ENCODE measurements around the gene ARHGAP15.

Gene ARHGAP15

GRCh38 chr2:143558665-143559064, 429.4 kb downstream of the ARHGAP15 start:
- H3K4me2 ChIP-seq (ENCODE audit: low read length) = no peak overlapping the region
- no peak overlapping the region for H2BK5ac ChIP-seq (ENCODE audit: low read depth, low read length, poor library complexity)
- H3K4me1 ChIP-seq (ENCODE audit: control insufficient read depth in 1 of 2, insufficient read depth in 2 of 2, low read length in 2 of 2) = no peaks in the 10 kb centered on the region
- H3K18ac ChIP-seq (ENCODE audit: low read length) = no peak overlapping the region
- H3K36me3 ChIP-seq (ENCODE audit: control insufficient read depth in 1 of 2, insufficient read depth in 2 of 2, low read length in 2 of 2) = no peaks in the 10 kb centered on the region
- H3K9ac ChIP-seq (ENCODE audit: low read length) = no peak overlapping the region
- no peak overlapping the region for H2AK5ac ChIP-seq (ENCODE audit: low read length)
- H3K4me3 ChIP-seq (ENCODE audit: low read depth, low read length) = no peak overlapping the region
- H4K12ac ChIP-seq (ENCODE audit: low read depth, low read length) = no peak overlapping the region
- H3K79me2 ChIP-seq (ENCODE audit: control insufficient read depth, insufficient read depth, low read length, poor library complexity) = no peaks in the 10 kb centered on the region
- H3K14ac ChIP-seq (ENCODE audit: low read length) = no peak overlapping the region
- no peak for DNase-seq
- H2BK120ac ChIP-seq (ENCODE audit: insufficient read depth, low read length, poor library complexity) = no peak overlapping the region
- no peak overlapping the region for H3K23ac ChIP-seq (ENCODE audit: low read length)
- no peak overlapping the region for H4K91ac ChIP-seq (ENCODE audit: low read depth, low read length)
- H3K79me1 ChIP-seq (ENCODE audit: low read length) = no peaks in the 10 kb centered on the region
- no peak overlapping the region for H3K4ac ChIP-seq (ENCODE audit: low read depth, low read length)
- H4K8ac ChIP-seq (ENCODE audit: low read depth, low read length) = no peak overlapping the region
- H3K9me3 ChIP-seq (ENCODE audit: insufficient read depth, low read depth, low read length) = no peaks in the 10 kb centered on the region
- no CpG with 5 or more reads among the region's 1 CpG for WGBS (ENCODE audit: extremely low coverage, insufficient coverage, insufficient read length)
- no peak overlapping the region for H2BK12ac ChIP-seq (ENCODE audit: low read length)
- H3K27me3 ChIP-seq (ENCODE audit: insufficient read depth, low read length) = no peaks in the 10 kb centered on the region
- no peak overlapping the region for H3K27ac ChIP-seq (ENCODE audit: low read depth, low read length)
- H2AFZ ChIP-seq (ENCODE audit: insufficient read depth, low read length, poor library complexity) = no peak overlapping the region

DNA sequence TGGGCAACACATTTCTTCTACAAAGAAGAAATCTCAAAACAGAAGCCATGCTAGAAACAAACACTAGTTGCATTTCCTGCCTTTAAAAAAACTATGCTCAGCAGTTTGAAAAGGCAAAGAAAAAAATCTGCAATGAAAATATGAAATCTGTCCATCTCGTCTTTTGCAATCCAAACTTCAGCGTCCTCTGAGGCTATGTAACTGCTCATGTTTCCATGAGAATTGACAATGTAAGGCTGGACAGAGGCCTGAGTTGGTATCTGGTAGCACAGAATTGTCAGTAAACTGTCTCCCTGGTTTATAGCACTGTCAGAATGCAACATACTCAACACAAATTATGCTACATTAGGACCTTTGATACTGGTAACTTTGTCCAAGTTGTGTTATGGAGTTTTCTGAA, 429.9 kb downstream of the ARHGAP15 start:
- H3K79me2 ChIP-seq (ENCODE audit: control insufficient read depth, insufficient read depth, low read length, poor library complexity) = no peaks in the 10 kb centered on the region
- H3K23ac ChIP-seq (ENCODE audit: low read length) = no peak overlapping the region
- H3K27me3 ChIP-seq (ENCODE audit: insufficient read depth, low read length) = no peaks in the 10 kb centered on the region
- H2AK5ac ChIP-seq (ENCODE audit: low read length) = no peak overlapping the region
- H4K91ac ChIP-seq (ENCODE audit: low read depth, low read length) = no peak overlapping the region
- DNase-seq = no peak
- no peaks in the 10 kb centered on the region for H3K4me1 ChIP-seq (ENCODE audit: control insufficient read depth in 1 of 2, insufficient read depth in 2 of 2, low read length in 2 of 2)
- H4K8ac ChIP-seq (ENCODE audit: low read depth, low read length) = no peak overlapping the region
- no peak overlapping the region for H3K4ac ChIP-seq (ENCODE audit: low read depth, low read length)
- no peaks in the 10 kb centered on the region for H3K79me1 ChIP-seq (ENCODE audit: low read length)
- no peak overlapping the region for H2AFZ ChIP-seq (ENCODE audit: insufficient read depth, low read length, poor library complexity)
- no peak overlapping the region for H2BK120ac ChIP-seq (ENCODE audit: insufficient read depth, low read length, poor library complexity)
- H3K14ac ChIP-seq (ENCODE audit: low read length) = no peak overlapping the region
- no peak overlapping the region for H3K27ac ChIP-seq (ENCODE audit: low read depth, low read length)
- no peak overlapping the region for H3K9ac ChIP-seq (ENCODE audit: low read length)
- H3K4me3 ChIP-seq (ENCODE audit: low read depth, low read length) = no peak overlapping the region
- whole genome bisulfite sequencing (ENCODE audit: extremely low coverage, insufficient coverage, insufficient read length) = no CpG with 5 or more reads among the region's 2 CpGs
- H3K9me3 ChIP-seq (ENCODE audit: insufficient read depth, low read depth, low read length) = no peaks in the 10 kb centered on the region
- no peak overlapping the region for H3K18ac ChIP-seq (ENCODE audit: low read length)
- no peak overlapping the region for H2BK5ac ChIP-seq (ENCODE audit: low read depth, low read length, poor library complexity)
- no peak overlapping the region for H2BK12ac ChIP-seq (ENCODE audit: low read length)
- no peak overlapping the region for H4K12ac ChIP-seq (ENCODE audit: low read depth, low read length)
- no peaks in the 10 kb centered on the region for H3K36me3 ChIP-seq (ENCODE audit: control insufficient read depth in 1 of 2, insufficient read depth in 2 of 2, low read length in 2 of 2)
- H3K4me2 ChIP-seq (ENCODE audit: low read length) = no peak overlapping the region

- Histone ChIP-seq H2AFZ (ENCODE audit: insufficient read depth, low read length, poor library complexity) (no peak overlapping the region), H2AK5ac (ENCODE audit: low read length) (no peak overlapping the region), H4K8ac (ENCODE audit: low read depth, low read length) (no peak overlapping the region), H3K9ac (ENCODE audit: low read length) (no peak overlapping the region), H3K27ac (ENCODE audit: low read depth, low read length) (no peak overlapping the region), H3K36me3 (ENCODE audit: control insufficient read depth in 1 of 2, insufficient read depth in 2 of 2, low read length in 2 of 2) (no peaks in the 10 kb centered on the region), H3K79me1 (ENCODE audit: low read length) (no peaks in the 10 kb centered on the region), H2BK120ac (ENCODE audit: insufficient read depth, low read length, poor library complexity) (no peak overlapping the region), H3K9me3 (ENCODE audit: insufficient read depth, low read depth, low read length) (no peaks in the 10 kb centered on the region), H3K4me1 (ENCODE audit: control insufficient read depth in 1 of 2, insufficient read depth in 2 of 2, low read length in 2 of 2) (no peaks in the 10 kb centered on the region), H3K23ac (ENCODE audit: low read length) (no peak overlapping the region), H3K4me3 (ENCODE audit: low read depth, low read length) (no peak overlapping the region), H4K12ac (ENCODE audit: low read depth, low read length) (no peak overlapping the region), H3K79me2 (ENCODE audit: control insufficient read depth, insufficient read depth, low read length, poor library complexity) (no peaks in the 10 kb centered on the region), H3K4me2 (ENCODE audit: low read length) (no peak overlapping the region), H2BK5ac (ENCODE audit: low read depth, low read length, poor library complexity) (no peak overlapping the region), H4K91ac (ENCODE audit: low read depth, low read length) (no peak overlapping the region), H3K4ac (ENCODE audit: low read depth, low read length) (no peak overlapping the region), H3K14ac (ENCODE audit: low read length) (no peak overlapping the region), H3K18ac (ENCODE audit: low read length) (no peak overlapping the region), H2BK12ac (ENCODE audit: low read length) (no peak overlapping the region), H3K27me3 (ENCODE audit: insufficient read depth, low read length) (no peaks in the 10 kb centered on the region)
- WGBS (ENCODE audit: extremely low coverage, insufficient coverage, insufficient read length) = no CpG with 5 or more reads among the region's 7 CpGs
- no peak for DNase-seq
These were observed 431.5 kb downstream of the ARHGAP15 start for GRCh38 chr2:143560724-143561123.

DNA sequence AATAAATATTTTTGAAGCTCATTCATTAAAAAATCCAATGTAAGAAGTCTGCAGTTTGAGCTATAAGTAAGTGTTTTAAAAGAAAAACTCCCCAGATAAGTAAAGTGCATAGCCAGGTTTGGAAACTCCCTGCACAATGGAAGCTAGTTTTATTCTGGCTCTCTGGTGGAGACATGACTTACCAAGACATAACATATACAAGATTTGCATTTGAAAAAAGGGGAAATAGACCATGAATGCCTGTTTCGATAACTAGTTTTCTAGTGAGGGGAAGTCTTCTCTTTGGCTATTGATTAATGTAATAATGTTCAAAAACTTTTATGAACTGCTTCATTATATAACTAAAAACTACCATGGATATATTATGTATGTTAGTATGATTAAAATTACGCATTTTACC, 435.2 kb downstream of the ARHGAP15 start:
- Histone ChIP-seq H2AK5ac (ENCODE audit: low read length) (no peak overlapping the region), H2BK12ac (ENCODE audit: low read length) (no peak overlapping the region), H2BK120ac (ENCODE audit: insufficient read depth, low read length, poor library complexity) (no peak overlapping the region), H3K9me3 (ENCODE audit: insufficient read depth, low read depth, low read length) (no peaks in the 10 kb centered on the region), H3K4ac (ENCODE audit: low read depth, low read length) (no peak overlapping the region), H3K18ac (ENCODE audit: low read length) (no peak overlapping the region), H2AFZ (ENCODE audit: insufficient read depth, low read length, poor library complexity) (no peak overlapping the region), H3K4me2 (ENCODE audit: low read length) (no peak overlapping the region), H3K4me1 (ENCODE audit: control insufficient read depth in 1 of 2, insufficient read depth in 2 of 2, low read length in 2 of 2) (no peaks in the 10 kb centered on the region), H3K23ac (ENCODE audit: low read length) (no peak overlapping the region), H4K12ac (ENCODE audit: low read depth, low read length) (no peak overlapping the region), H3K79me2 (ENCODE audit: control insufficient read depth, insufficient read depth, low read length, poor library complexity) (no peaks in the 10 kb centered on the region), H3K36me3 (ENCODE audit: control insufficient read depth in 1 of 2, insufficient read depth in 2 of 2, low read length in 2 of 2) (no peaks in the 10 kb centered on the region), H4K91ac (ENCODE audit: low read depth, low read length) (no peak overlapping the region), H3K27me3 (ENCODE audit: insufficient read depth, low read length) (no peaks in the 10 kb centered on the region), H2BK5ac (ENCODE audit: low read depth, low read length, poor library complexity) (no peak overlapping the region), H3K9ac (ENCODE audit: low read length) (no peak overlapping the region), H4K8ac (ENCODE audit: low read depth, low read length) (no peak overlapping the region), H3K4me3 (ENCODE audit: low read depth, low read length) (no peak overlapping the region), H3K27ac (ENCODE audit: low read depth, low read length) (no peak overlapping the region), H3K14ac (ENCODE audit: low read length) (no peak overlapping the region), H3K79me1 (ENCODE audit: low read length) (no peaks in the 10 kb centered on the region)
- WGBS (ENCODE audit: extremely low coverage, insufficient coverage, insufficient read length) = no CpG with 5 or more reads among the region's 2 CpGs
- no peak for DNase-seq

Measured in trophoblast cell (in vitro differentiated cells and primary cell).